Activated CD8-positive, alpha-beta memory T cell treated with anti-CD3 and anti-CD28 coated beads for 36 hours (primary cell): ENCODE measurements around the gene ZXDC. TPM values are rescaled to one million over a fixed set of nuclear protein-coding genes. Genes with fewer than 3 reads are reported as not detected.

ENCODE experiments used
- CTCF ChIA-PET: fragments of 350-600 bp; sonication (Branson Sonifier 250); formaldehyde crosslinking; loops from one replicate; lab custom pipeline; 2021; ENCODE audit warnings: antibody characterized with exemption; lab: Charles Lee
- POLR2A ChIA-PET: fragments of 350-600 bp; sonication (Branson Sonifier 250); formaldehyde crosslinking; loops from one replicate; lab custom pipeline; 2021; ENCODE audit warnings: antibody characterized with exemption; lab: Charles Lee
- total RNA-seq, 2 experiments: library from RNA; stranded (reverse); gene quantifications; one replicate each; pipeline ENCODE4 v1.2.3, GENCODE V29; 2021

Gene ZXDC
- total RNA-seq, 2 experiments from 2014 or later, result 20.5 to 21.8 TPM

DNA sequence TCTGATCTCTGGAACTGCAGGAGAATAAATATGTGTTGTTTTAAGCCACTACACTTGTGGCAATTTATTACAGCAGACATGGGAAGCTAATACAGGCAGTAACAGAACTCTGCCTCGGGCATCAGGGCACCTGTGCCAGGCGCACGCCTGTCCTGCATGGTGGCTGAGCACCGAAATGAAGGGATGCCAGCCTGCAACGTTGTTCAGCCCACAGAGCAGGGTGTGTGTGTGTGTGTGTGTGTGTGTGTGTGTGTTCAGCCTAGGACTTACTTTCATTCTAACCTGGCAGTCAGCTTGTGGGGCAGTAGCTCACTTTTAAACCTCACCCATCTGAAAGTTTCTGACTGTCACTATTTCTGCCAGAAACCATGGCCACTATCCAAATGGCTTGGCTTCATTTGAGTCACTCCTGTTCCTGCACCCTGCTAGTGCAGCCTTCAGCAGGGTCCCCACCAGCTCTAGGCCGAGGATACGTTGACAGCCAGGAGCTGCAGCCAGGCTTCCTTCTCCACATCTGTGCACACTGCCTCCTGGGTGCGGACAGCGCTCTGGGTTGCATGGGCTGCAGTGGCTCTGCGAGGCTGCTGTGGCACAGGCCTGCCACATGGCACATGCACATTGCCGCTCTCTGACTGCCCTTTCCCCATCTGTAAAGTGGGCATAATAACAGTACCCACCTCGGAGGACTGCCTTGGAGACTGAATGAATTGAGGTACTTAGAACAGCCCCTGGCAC lies 37.4 kb upstream of the ZXDC start:
- CTCF ChIA-PET, result no interaction called here
- POLR2A ChIA-PET, result no interaction called here

GRCh38 chr3:126512026-126512425 lies 36.3 kb upstream of the ZXDC start:
- ChIA-PET CTCF (interaction anchor here (1.4 kb wide), 1 partner anchor 10 kb away, joined by 5 read pairs; no protein-coding TSS in a partner anchor), POLR2A (no interaction called here)

DNA sequence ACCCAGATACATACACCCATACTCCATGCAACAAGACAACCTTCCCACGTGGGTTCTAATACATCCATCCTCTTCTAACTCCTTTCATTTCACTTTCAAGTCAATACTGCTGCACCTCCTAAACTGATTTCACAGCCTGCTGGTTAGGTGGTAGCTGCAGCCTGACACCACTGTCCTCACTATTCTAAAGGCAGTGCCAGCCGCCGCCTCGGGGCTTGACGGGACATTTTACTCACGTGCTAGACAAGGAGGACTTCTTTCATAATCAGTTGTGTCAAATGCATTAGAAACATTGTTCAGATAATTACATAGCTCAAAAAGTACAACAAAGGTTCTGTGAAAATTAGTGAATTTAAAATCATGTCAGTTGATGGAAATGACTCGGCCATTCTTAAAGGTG lies 35.6 kb upstream of the ZXDC start:
- ChIA-PET CTCF (interaction anchor here (0.9 to 1.4 kb wide), 2 partner anchors 9 to 11 kb away, joined by 3 to 5 read pairs; no protein-coding TSS in a partner anchor), POLR2A (no interaction called here)

DNA sequence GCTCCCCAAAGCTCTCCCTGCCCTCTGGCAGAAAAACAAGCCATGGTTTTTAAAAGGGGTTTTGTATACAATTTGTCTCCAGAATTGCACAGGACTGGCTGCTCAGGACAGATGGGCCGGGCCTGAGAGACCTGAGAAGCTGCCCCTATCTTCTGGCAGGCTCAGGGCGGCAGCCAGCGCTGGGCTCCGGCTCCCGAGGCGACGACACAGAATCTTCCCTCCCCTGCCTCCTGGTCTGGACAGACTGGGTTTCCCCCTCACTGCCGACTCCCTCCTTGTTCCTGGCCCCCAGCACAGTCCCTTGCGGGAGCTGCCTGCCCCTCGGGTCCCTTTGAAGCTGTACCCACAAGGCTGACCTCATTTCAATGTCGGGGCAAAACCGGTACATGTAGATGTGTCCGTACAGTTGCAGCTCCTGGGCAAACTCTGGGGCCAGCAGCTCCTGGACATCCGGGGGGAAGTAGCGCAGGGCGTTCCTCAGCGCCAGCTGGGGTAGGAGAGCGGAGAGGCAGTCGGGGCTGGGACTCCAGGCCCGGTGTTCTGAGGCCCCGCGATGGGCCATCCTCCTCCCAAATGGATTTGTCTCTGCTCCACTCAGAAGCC lies 34.7 kb upstream of the ZXDC start:
- CTCF ChIA-PET, result interaction anchor here (0.9 kb wide), 1 partner anchor 10 kb away, joined by 3 read pairs; no protein-coding TSS in a partner anchor

GRCh38 chr3:126509597-126510307 lies 34.1 kb upstream of the ZXDC start:
- CTCF ChIA-PET, result interaction anchor here (1.0 kb wide), 1 partner anchor 10 kb away, joined by 3 read pairs; no protein-coding TSS in a partner anchor
- POLR2A ChIA-PET, result no interaction called here

More for the DNA sequence above, 34.7 kb upstream of the ZXDC start:
- POLR2A ChIA-PET, result no interaction called here

GRCh38 chr3:126508564-126508964 lies 32.9 kb upstream of the ZXDC start:
- CTCF ChIA-PET, result no interaction called here
- POLR2A ChIA-PET, result no interaction called here

- ChIA-PET CTCF (interaction anchor here (1.3 kb wide), 1 partner anchor 95 kb away, joined by 3 read pairs; no protein-coding TSS in a partner anchor), POLR2A (no interaction called here)
Observed at GRCh38 chr3:126507886-126508285, 32.2 kb upstream of the ZXDC start.

DNA sequence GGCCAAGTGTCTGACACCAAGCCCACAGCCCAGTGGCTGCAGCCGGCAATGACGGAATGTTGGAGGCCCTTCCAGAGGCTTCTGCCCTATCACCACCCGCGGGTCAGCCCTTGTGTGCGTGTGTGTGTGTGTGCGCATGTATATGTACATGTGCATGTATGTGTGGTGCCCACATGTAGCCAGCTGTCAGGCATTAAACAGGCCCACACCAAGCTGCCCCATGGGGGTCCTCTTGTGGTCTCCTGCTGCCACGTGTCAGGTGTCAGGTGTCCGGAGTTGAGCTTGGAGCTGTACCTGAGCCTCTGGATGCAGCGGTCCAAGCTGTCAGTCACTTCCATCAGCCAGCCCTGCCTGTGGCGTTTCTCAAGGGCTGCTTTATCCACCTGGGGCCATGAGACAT lies 28.0 kb upstream of the ZXDC start:
- ChIA-PET CTCF (no interaction called here), POLR2A (no interaction called here)

- ChIA-PET CTCF (no interaction called here), POLR2A (no interaction called here)
Observed at GRCh38 chr3:126502656-126503055, 27.0 kb upstream of the ZXDC start.

DNA sequence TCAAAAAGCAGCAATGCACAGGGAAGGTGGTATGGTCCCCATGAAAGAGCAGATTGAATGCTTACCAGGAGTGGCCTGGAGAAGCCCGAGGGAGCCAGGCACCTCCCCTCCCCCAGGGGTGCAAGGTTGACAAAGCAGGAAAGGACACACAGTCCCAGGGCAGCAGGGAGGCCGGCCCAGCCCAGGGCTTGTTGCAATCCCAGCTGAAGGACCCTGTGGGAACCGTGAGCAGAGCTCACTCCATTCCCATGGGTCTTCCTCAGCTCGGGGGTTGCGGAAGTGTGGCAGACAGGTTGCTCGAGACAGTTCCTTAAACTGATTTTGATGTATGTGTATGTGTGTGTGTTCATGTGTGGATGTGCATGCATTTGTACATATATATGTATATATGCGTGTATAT lies 26.0 kb upstream of the ZXDC start:
- ChIA-PET CTCF (no interaction called here), POLR2A (no interaction called here)

GRCh38 chr3:126501054-126501453 lies 25.4 kb upstream of the ZXDC start:
- CTCF ChIA-PET, result no interaction called here

GRCh38 chr3:126500016-126500415 lies 24.3 kb upstream of the ZXDC start:
- ChIA-PET POLR2A (no interaction called here), CTCF (interaction anchor here (0.9 kb wide), 1 partner anchor 10 kb away, joined by 3 read pairs; no protein-coding TSS in a partner anchor)

More at GRCh38 chr3:126501054-126501453, 25.4 kb upstream of the ZXDC start:
- POLR2A ChIA-PET, result no interaction called here

- POLR2A ChIA-PET, result no interaction called here
- CTCF ChIA-PET, result interaction anchor here (0.9 kb wide), 1 partner anchor 10 kb away, joined by 3 read pairs; no protein-coding TSS in a partner anchor
Observed at GRCh38 chr3:126499401-126499800, 23.7 kb upstream of the ZXDC start.

- ChIA-PET POLR2A (no interaction called here), CTCF (interaction anchor here (0.9 kb wide), 1 partner anchor 11 kb away, joined by 3 read pairs; no protein-coding TSS in a partner anchor)
Observed at GRCh38 chr3:126498929-126499328, 23.2 kb upstream of the ZXDC start.

DNA sequence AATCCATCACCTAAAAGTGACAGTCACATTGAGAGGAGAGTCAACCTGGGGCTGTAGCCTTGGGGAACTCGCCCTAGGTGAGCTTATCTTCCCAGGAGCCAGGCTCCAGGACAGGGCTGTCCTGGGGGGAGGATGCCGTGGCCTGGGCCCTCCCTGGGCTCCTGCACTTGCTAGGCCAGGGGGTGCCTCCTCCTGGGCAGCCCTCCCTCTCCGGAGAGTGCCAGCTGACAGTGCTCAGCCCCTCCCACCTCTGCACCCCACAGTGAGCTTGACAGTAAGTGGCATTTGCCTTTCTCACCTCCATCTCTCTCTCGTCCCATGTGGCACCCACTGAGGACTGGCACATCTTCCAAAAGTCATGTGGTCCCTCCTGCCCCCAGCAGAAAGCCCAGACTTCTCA lies 22.8 kb upstream of the ZXDC start:
- CTCF ChIA-PET, result no interaction called here
- POLR2A ChIA-PET, result no interaction called here

- ChIA-PET CTCF (no interaction called here), POLR2A (no interaction called here)
Observed at GRCh38 chr3:126497956-126498355, 22.3 kb upstream of the ZXDC start.

DNA sequence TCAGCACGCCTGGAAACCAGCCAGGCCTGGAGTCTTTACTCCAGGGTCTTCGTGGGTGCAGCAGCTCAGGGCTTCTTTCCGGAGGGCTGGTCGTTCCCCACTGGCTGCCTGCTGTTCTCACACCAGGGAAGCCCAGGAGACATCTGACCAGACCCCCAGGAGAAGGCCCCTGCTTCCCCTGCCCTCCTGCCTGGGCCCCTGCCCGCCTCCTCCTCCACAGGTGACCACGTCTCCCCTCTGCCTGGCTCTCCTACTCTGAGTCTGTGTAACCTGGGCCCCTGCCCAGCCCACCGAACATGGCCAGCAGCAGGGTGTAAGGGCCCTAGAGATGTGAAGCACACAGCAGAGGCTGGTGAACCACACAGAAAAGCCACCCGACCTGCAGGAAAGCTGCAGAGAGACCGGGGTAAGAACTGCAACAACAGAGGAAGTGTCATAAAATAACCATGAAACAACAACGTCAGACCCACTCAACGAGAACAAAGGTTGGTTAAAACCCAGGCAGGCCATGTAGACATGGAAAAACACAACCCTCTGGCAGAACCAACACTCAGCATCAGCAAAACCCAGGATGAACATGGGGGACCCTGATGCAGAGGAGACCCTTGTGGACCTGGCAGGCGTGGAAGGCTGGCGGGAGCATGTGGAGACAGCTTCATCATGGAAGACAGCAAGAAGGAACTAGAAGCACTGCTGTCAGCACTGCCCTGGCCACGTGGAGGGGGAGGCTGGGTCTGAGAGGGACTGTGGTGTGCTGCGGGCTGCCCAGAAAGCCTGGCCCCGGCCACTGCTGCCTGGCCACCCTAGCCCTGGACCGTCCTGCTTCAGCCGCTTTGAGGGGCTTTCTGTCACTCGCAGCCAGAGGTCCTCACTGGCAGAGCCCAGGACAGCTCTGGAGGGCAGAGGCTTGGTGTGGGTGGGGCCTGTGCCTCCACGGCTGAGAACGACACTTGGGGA lies 21.5 kb upstream of the ZXDC start:
- POLR2A ChIA-PET, result no interaction called here
- CTCF ChIA-PET, result interaction anchor here (0.9 kb wide), 1 partner anchor 12 kb away, joined by 3 read pairs; no protein-coding TSS in a partner anchor

DNA sequence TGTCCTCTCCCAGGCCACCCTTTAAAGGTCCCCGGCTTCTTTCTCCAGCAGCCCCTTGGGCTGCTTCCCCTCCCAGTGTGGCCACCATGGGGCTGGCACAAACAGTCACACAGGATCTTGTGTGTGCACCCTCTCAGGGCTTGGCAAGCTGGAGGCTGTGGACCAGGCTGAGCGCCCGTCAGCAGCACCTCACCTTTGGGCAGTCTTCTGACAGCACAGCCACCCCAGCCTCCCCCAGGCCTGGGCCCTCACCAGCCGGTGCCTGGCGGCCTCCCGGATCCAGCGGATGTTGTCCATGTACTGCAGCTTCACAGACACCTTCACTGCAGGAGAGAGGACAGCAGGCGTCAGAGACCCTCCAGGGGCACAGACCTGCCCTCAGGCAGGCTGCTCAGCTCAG lies 20.1 kb upstream of the ZXDC start:
- POLR2A ChIA-PET, result no interaction called here
- CTCF ChIA-PET, result no interaction called here

GRCh38 chr3:126494970-126495230 lies 19.2 kb upstream of the ZXDC start:
- ChIA-PET CTCF (no interaction called here), POLR2A (no interaction called here)
